DMS153 treated with DMSO at 0.1 percent for 48 hours (cell line): Measurements from ENCODE around the gene PRH2.

Experiments used
- DNase-seq: peaks from one replicate; lab custom pipeline; 2025; ENCODE audit not compliant: unreplicated experiment; lab: John Stamatoyannopoulos, UW

Gene PRH2

DNA sequence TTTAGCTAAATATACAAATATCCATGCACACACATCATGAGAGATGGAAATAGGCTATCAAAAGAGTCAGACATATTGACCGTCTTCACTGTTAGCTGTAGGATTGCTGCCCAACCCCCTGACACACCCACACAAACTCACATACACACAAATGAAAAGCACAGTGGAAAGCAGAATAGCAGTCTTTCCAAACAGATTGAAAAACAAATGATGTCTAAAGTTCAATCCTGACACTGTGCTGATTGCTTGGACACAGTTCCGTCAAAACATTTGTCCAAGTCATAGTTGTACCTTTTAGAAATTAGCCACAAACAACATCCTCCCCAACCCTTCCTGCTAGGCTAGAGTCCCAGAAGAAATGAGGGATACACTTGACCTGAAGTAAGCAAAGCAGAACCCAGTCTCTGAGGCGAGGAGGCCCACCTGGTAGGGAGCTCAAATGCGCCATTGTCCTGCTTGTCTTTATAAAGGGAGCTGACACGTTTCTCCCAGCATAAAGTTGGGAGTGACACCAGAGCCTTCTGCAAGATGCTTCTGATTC is at the start of gene PRH2:
TSS of gene PRH2 (plus strand) at position 491 of the 541 bp plus-strand sequence. CDS start at position 529, 38 bp downstream.
- no peak for DNase-seq

DNA sequence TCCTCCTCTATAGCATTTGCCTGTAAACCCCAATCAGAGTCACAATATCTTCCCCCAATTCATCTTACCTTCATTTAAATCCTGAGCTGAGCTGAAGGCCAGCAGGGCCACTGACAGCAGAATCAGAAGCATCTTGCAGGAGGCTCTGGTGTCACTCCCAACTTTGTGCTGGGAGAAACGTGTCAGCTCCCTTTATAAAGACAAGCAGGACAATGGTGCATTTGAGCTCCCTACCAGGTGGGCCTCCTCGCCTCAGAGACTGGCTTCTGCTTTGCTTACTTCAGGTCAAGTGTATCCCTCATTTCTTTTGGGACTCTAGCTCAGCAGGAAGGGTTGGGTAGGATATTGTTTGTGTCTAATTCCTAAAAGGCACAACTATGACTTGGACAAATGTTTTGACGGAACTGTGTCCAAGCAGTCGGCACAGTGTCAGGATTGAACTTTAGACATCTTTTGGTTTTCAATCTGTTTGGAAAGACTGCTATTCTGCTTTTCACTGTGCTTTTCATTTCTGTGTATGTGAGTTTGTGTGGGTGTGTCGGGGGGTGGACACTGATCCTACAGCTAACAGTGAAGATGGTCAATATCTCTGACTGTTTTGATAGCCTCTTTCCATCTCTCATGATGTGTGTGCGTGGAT is 44.8 kb upstream of the PRH2 start, which contains the start of gene PRH1:
TSS of gene PRH1 (minus strand) at position 170 of the 640 bp plus-strand sequence. CDS start at position 132, 38 bp downstream.
- DNase-seq: no peak

GRCh38 chr12:10889226-10889625 is 39.8 kb upstream of the PRH2 start:
- no peak for DNase-seq

DNA sequence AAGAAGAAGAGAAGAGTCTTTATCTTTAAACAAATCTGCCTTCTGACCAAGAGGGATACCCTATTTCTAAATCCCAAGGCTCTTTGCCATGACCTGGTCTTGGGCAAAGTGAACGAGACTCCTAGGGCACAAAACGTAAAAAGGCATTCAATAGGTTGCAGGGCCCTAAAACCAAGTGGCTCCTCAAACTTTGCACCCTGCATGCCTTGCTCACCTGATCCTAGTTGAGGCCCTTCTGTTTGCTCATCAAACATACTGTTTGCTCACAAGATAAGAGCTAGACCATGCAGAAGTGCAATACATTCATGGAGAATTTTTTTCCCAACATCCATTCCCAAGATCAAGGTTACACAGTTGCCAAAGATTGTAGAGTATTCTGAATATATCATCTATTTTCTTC is 37.1 kb upstream of the PRH2 start:
- DNase-seq: no peak

GRCh38 chr12:10896854-10897253 is 32.2 kb upstream of the PRH2 start:
- DNase-seq: no peak

DNA sequence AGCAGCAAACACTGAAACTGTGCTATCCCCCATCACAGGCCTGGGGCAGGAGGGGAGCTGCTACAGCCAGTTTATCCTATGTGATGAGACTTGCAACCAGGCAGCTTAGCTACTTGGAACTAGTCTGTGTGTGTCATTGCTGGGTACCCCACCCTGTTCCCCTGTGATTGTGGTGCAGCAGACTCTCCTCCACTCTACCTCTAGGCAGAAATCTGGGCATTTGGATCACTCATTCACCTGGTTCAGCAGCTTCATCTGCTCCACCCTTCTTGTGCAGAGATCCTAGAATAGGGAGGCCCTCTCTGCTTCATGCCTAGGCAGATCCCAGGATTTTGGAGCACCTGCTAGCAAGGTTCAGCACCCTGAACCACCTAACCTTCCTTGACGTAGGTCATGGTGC is 28.5 kb upstream of the PRH2 start:
- no peak for DNase-seq

DNA sequence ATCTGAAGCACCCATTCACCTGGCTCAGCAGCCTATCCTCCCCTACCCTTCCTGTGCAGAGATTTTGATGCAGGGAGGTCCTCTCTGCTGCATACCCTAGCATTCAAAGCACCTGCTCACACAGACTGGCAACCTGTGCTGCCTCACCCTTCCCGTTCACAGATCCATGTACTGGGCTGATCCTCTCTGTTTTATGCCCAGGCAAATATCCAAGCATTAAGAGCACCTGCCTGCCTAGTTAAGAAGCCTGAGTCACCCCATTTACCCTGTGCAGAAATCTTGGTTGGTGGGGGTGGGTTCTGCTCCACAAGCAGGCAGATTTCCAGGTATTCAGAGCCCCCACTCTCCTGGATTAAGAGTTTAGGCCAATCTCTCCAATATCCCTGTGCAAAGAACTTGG is 28.1 kb upstream of the PRH2 start:
- DNase-seq: no peak

GRCh38 chr12:10901427-10901826 is 27.6 kb upstream of the PRH2 start:
- no peak for DNase-seq

DNA sequence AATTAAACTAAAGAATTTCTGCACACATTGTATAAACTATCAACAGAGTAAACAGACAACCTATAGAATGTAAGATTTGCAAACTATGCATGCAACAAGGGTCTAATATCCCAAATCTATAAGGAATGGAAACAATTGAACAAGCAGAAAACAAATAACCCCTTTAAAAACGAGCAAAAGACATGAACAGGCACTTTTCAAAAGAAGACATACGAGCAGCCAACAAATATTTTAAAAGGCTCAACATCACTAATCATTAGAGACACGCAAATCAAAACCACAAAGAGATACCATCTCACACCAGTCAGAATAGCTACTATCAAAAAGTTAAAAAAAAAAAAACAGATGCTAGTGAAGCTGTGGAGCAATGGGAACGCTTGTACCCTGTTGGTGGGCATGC is 24.4 kb upstream of the PRH2 start:
- no peak for DNase-seq

DNA sequence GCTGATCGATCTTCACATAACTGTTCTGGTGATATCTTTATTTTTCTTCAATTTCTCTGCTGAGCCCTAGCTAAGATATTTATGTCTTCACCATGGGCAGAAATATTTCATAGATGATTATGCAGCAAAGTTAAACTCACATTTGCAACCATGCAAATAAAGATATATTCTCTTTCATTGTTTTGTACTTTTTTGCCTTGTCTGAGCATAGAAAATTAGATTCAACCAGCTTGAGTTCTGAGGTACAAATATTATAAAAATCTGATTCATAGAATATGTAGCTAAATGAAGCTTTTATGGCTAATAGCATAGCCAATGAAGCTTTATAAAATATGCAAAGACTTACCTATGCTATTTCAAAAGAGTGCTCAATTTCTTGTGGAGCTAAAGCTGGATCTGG is 19.6 kb upstream of the PRH2 start, which contains the start of gene TAS2R13:
TSS of gene TAS2R13 (minus strand) at position 101 of the 400 bp plus-strand sequence. CDS start 264 bp downstream, outside the sequence.
- no peak for DNase-seq

- no peak for DNase-seq
These were observed 18.7 kb upstream of the PRH2 start for GRCh38 chr12:10910380-10910779.

DNA sequence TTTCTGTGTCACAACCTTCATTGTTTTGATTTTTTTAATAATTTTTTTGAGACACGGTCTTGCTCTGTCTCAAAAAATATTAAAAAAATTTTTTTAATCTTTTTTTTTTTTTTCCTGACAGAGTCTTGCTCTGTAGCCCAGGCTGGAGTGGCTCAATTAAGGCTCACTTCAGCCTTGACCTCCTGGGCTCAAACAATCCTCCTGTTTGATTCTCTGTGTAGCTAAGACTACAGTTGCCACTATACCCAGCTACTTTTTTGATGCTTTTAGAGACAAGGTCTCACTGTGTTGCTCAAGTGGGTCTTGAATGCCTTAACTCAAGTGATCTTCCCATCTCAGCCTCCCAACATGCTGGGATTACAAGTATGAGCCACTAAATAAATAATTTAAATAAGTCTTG is 9.2 kb upstream of the PRH2 start:
- DNase-seq: no peak

GRCh38 chr12:10926269-10926668 is 2.8 kb upstream of the PRH2 start:
- DNase-seq: no peak

GRCh38 chr12:10936506-10936905 is 7.5 kb downstream of the PRH2 start:
- DNase-seq: no peak

GRCh38 chr12:10939163-10939562 is 10.1 kb downstream of the PRH2 start, which contains the start of gene TAS2R14:
TAS2R14 (minus strand) TSS chr12:10939263; CDS start chr12:10939207, 56 bp downstream.
- no peak for DNase-seq

GRCh38 chr12:10940389-10940788 is 11.4 kb downstream of the PRH2 start:
- no peak for DNase-seq

GRCh38 chr12:10941369-10941768 is 12.3 kb downstream of the PRH2 start:
- DNase-seq: no peak

GRCh38 chr12:10941916-10942607 is 13.0 kb downstream of the PRH2 start:
- DNase-seq: no peak

- DNase-seq: no peak
These were observed 14.1 kb downstream of the PRH2 start for GRCh38 chr12:10943167-10943566.

GRCh38 chr12:10952645-10953044 is 23.6 kb downstream of the PRH2 start:
- DNase-seq: no peak

GRCh38 chr12:10956085-10956484 is 27.0 kb downstream of the PRH2 start:
- DNase-seq: no peak

- DNase-seq: no peak
These were observed 28.7 kb downstream of the PRH2 start for GRCh38 chr12:10957741-10958140.
